GM23248 (cell line): ENCODE data around the gene ALPK1. TPM values are rescaled to one million over a fixed set of nuclear protein-coding genes. Genes with fewer than 3 reads are reported as not detected.

Experiments
- DNase-seq: peaks from one replicate; pipeline ENCODE4 v3.0.0-alpha.2; 2015
- H2AFZ ChIP-seq: fragments of 200-600 bp; sonication (generic); 2 replicates; pipeline ENCODE4 v1.6.1; 2016; ENCODE audit warnings: antibody characterized with exemption
- H3F3A ChIP-seq: fragments of 200-600 bp; sonication (generic); 2 replicates; pipeline ENCODE4 v1.6.1; 2016; ENCODE audit warnings: mild to moderate bottlenecking, antibody characterized with exemption, mixed run types; ENCODE audit not compliant: insufficient read depth
- H3K27ac ChIP-seq: fragments of 200-600 bp; sonication (generic); 2 replicates; pipeline ENCODE4 v1.5.1; 2016; ENCODE audit warnings: mild to moderate bottlenecking
- H3K27me3 ChIP-seq: fragments of 200-600 bp; sonication (generic); replicated peaks from 2 replicates; pipeline ENCODE4 v1.6.1; 2016; ENCODE audit warnings: mild to moderate bottlenecking; ENCODE audit not compliant: insufficient read depth
- H3K36me3 ChIP-seq: fragments of 200-600 bp; sonication (generic); 2 replicates; pipeline ENCODE4 v1.6.1; 2016; ENCODE audit warnings: low read depth, mild to moderate bottlenecking
- H3K4me1 ChIP-seq: fragments of 200-600 bp; sonication (generic); 2 replicates; pipeline ENCODE4 v1.6.1; 2016; ENCODE audit warnings: mild to moderate bottlenecking; ENCODE audit not compliant: insufficient read depth
- H3K4me2 ChIP-seq: fragments of 200-600 bp; sonication (generic); one replicate; pipeline ENCODE4 v1.6.1; 2016; ENCODE audit warnings: mild to moderate bottlenecking; ENCODE audit not compliant: unreplicated experiment
- H3K4me3 ChIP-seq: fragments of 200-600 bp; sonication (generic); 2 replicates; pipeline ENCODE4 v1.5.1; 2016; ENCODE audit warnings: mild to moderate bottlenecking
- H3K79me2 ChIP-seq: fragments of 200-600 bp; sonication (generic); 2 replicates; pipeline ENCODE4 v1.6.1; 2016; ENCODE audit warnings: mild to moderate bottlenecking; ENCODE audit not compliant: insufficient read depth
- H3K9ac ChIP-seq: fragments of 200-600 bp; sonication (generic); 2 replicates; pipeline ENCODE4 v1.6.1; 2016; ENCODE audit warnings: mild to moderate bottlenecking
- H3K9me2 ChIP-seq: fragments of 200-600 bp; sonication (generic); 2 replicates; pipeline ENCODE4 v1.6.1; 2016; ENCODE audit warnings: mixed run types, mild to moderate bottlenecking, moderate library complexity; ENCODE audit not compliant: insufficient read depth
- H3K9me3 ChIP-seq: fragments of 200-600 bp; sonication (generic); one replicate; pipeline ENCODE4 v1.6.1; 2017; ENCODE audit warnings: low read depth
- H4K20me1 ChIP-seq: fragments of 200-600 bp; sonication (generic); 2 replicates; pipeline ENCODE4 v1.6.0; 2016; ENCODE audit not compliant: insufficient read depth
- EZH2 ChIP-seq: fragments of 200-600 bp; sonication (generic); IDR thresholded peaks from 2 replicates; pipeline ENCODE4 v1.6.1; 2018; ENCODE audit warnings: antibody characterized with exemption, mild to moderate bottlenecking; ENCODE audit not compliant: insufficient read depth, poor library complexity, severe bottlenecking
- EZH2phosphoT487 ChIP-seq: fragments of 200-600 bp; sonication (generic); IDR thresholded peaks from 2 replicates; pipeline ENCODE4 v1.6.1; 2018; ENCODE audit warnings: antibody characterized with exemption, moderate library complexity, mild to moderate bottlenecking, low read depth; ENCODE audit not compliant: insufficient read depth
- WGBS, 2 experiments: methylation state at CpG; one replicate each; pipeline ENCODE4 v1.1.6; 2015 to 2017; ENCODE audit warnings: low lambda C conversion rate in 2 of 2, low coverage in 1 of 2; ENCODE audit errors: missing lambda C conversion rate in 2 of 2; 5-methylcytosine and 5-hydroxymethylcytosine counted together
- in situ Hi-C: fragments of 300-500 bp; cut with MboI; formaldehyde crosslinking; loops from 2 replicates; pipeline ENCODE4 v1.15.0; 2020
- polyA plus RNA-seq: library from polyadenylated mRNA; unstranded; fragments of >200 nt; fragmentation: Nextera tagmentation; extraction: Ambion mirVana; gene quantifications from 2 replicates; pipeline ENCODE4 v1.2.1, GENCODE V29; 2016
- total RNA-seq: library from RNA; depleted of rRNA; stranded (reverse); fragments of >200 nt; shearing (Covaris generic); gene quantifications from 2 replicates; pipeline ENCODE4 v1.2.3, GENCODE V29; 2014

ALPK1 gene
- total and polyA plus RNA-seq, 2 experiments from 2014 or later: 7.3 to 7.9 TPM

- no peaks in the 10 kb centered on the region for H3K9me2 ChIP-seq
- no peak overlapping the region for H3K4me3 ChIP-seq
- H3F3A ChIP-seq: no peaks in the 10 kb centered on the region
- no peaks in the 10 kb centered on the region for H3K27me3 ChIP-seq
- DNase-seq: no peak
- H3K4me2 ChIP-seq: no peak overlapping the region
- TF ChIP-seq EZH2phosphoT487 (no peak), EZH2 (no peak)
- in situ Hi-C loops: no loop called here
- WGBS, 2 experiments: 96 to 97% methylated on average over 20 of the region's 20 CpGs
- H4K20me1 ChIP-seq: no peaks in the 10 kb centered on the region
- no peaks in the 10 kb centered on the region for H3K36me3 ChIP-seq
- no peaks in the 10 kb centered on the region for H3K79me2 ChIP-seq
- no peak overlapping the region for H2AFZ ChIP-seq
- H3K27ac ChIP-seq: no peak overlapping the region
- H3K9me3 ChIP-seq: no peaks in the 10 kb centered on the region
- no peaks in the 10 kb centered on the region for H3K4me1 ChIP-seq
- no peak overlapping the region for H3K9ac ChIP-seq
Observed at GRCh38 chr4:112355662-112356061, 58.5 kb downstream of the ALPK1 start.

- Histone ChIP-seq H3K9me2 (no peaks in the 10 kb centered on the region), H3K27ac (no peak overlapping the region), H3K9ac (no peak overlapping the region), H3K36me3 (no peaks in the 10 kb centered on the region), H4K20me1 (no peaks in the 10 kb centered on the region), H2AFZ (no peak overlapping the region), H3K4me2 (no peak overlapping the region), H3F3A (no peaks in the 10 kb centered on the region), H3K9me3 (no peaks in the 10 kb centered on the region), H3K27me3 (no peaks in the 10 kb centered on the region), H3K4me3 (no peak overlapping the region), H3K79me2 (no peaks in the 10 kb centered on the region), H3K4me1 (no peaks in the 10 kb centered on the region)
- 94 to 96% methylated on average over 11 of the region's 11 CpGs for WGBS, 2 experiments
- no peak for DNase-seq
- in situ Hi-C loops: no loop called here
- TF ChIP-seq EZH2 (no peak), EZH2phosphoT487 (no peak)
Observed at GRCh38 chr4:112357453-112357852, 60.3 kb downstream of the ALPK1 start.

GRCh38 chr4:112357897-112358296 lies 60.7 kb downstream of the ALPK1 start:
- Histone ChIP-seq H3F3A (no peaks in the 10 kb centered on the region), H3K9me2 (no peaks in the 10 kb centered on the region), H3K9me3 (no peaks in the 10 kb centered on the region), H3K27ac (no peak overlapping the region), H3K36me3 (no peaks in the 10 kb centered on the region), H3K27me3 (no peaks in the 10 kb centered on the region), H2AFZ (no peak overlapping the region), H3K4me1 (no peaks in the 10 kb centered on the region), H3K79me2 (no peaks in the 10 kb centered on the region), H4K20me1 (no peaks in the 10 kb centered on the region), H3K4me3 (no peak overlapping the region), H3K4me2 (no peak overlapping the region), H3K9ac (no peak overlapping the region)
- in situ Hi-C loops: no loop called here
- TF ChIP-seq EZH2phosphoT487 (no peak), EZH2 (no peak)
- WGBS, 2 experiments: 83 to 84% methylated on average over 14 of the region's 14 CpGs
- no peak for DNase-seq

- Histone ChIP-seq H3K79me2 (no peaks in the 10 kb centered on the region), H3K4me2 (no peak overlapping the region), H2AFZ (no peak overlapping the region), H3K9me3 (no peaks in the 10 kb centered on the region), H3K9me2 (no peaks in the 10 kb centered on the region), H3K4me3 (no peak overlapping the region), H3K4me1 (no peaks in the 10 kb centered on the region), H4K20me1 (no peaks in the 10 kb centered on the region), H3F3A (no peaks in the 10 kb centered on the region), H3K36me3 (no peaks in the 10 kb centered on the region), H3K27me3 (no peaks in the 10 kb centered on the region), H3K9ac (no peak overlapping the region), H3K27ac (no peak overlapping the region)
- DNase-seq: no peak
- in situ Hi-C loops: no loop called here
- 84 to 90% methylated on average over 10 of the region's 10 CpGs for WGBS, 2 experiments
- TF ChIP-seq EZH2 (no peak), EZH2phosphoT487 (no peak)
Observed at GRCh38 chr4:112358415-112358814, 61.2 kb downstream of the ALPK1 start.

GRCh38 chr4:112358952-112359749 lies 62.0 kb downstream of the ALPK1 start:
- no peaks in the 10 kb centered on the region for H3K27me3 ChIP-seq

More at GRCh38 chr4:112358952-112359749, 62.0 kb downstream of the ALPK1 start:
- Histone ChIP-seq H3K9me2 (no peaks in the 10 kb centered on the region), H3K79me2 (no peaks in the 10 kb centered on the region), H3F3A (no peaks in the 10 kb centered on the region), H3K4me3 (no peak overlapping the region), H3K4me1 (no peaks in the 10 kb centered on the region), H2AFZ (no peak overlapping the region), H3K27ac (no peak overlapping the region), H3K9me3 (no peaks in the 10 kb centered on the region), H3K4me2 (no peak overlapping the region), H4K20me1 (no peaks in the 10 kb centered on the region), H3K36me3 (no peaks in the 10 kb centered on the region), H3K9ac (no peak overlapping the region)
- WGBS, 2 experiments: 94 to 96% methylated on average over 16 of the region's 16 CpGs
- DNase-seq: no peak
- in situ Hi-C loops: no loop called here
- TF ChIP-seq EZH2phosphoT487 (no peak), EZH2 (no peak)
